Measurements from ENCODE around the gene KIAA1328.
"Not testable (repeated sequence)": the region's sequence is repeated elsewhere in the genome, so short reads cannot be mapped to it uniquely, and the experiment has no call there.

The KIAA1328 gene

DNA sequence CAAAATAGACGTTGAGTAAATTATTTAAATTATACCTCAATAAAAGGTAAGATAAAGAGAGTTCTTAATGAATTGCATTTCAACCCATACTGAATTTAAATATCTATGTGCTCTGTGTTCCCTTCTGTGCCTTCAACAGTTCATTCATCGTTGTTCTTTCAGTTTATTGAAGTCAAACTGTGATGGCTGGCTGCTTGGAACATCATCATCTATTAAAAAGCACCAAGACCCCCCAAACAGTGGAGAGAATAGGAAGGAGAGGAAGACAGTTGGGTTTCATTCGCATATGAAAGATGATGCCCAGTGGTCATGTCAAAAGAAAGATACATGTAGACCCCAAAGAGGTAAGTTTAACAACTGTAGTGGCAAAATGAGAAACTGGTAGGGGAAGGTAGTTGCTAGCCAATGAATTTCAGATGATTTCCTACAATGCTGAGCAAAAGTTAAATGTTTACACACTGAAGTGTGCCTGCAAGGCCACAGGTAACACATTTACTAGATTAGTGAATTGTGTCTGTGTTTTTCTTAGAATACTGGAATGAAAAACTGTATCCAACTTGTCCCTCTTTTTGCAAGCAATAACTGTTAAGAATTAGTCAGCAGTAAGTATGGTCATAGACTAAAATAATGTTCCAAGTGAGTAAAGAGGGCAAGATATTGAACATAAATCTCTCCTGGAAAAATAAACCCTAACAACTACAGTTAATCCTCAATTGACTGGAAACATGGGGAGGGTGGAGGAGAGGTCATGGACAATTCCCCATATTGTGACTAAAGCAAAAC, 331.3 kb downstream of the KIAA1328 start:
- TF ChIP-seq, protein P1, sequence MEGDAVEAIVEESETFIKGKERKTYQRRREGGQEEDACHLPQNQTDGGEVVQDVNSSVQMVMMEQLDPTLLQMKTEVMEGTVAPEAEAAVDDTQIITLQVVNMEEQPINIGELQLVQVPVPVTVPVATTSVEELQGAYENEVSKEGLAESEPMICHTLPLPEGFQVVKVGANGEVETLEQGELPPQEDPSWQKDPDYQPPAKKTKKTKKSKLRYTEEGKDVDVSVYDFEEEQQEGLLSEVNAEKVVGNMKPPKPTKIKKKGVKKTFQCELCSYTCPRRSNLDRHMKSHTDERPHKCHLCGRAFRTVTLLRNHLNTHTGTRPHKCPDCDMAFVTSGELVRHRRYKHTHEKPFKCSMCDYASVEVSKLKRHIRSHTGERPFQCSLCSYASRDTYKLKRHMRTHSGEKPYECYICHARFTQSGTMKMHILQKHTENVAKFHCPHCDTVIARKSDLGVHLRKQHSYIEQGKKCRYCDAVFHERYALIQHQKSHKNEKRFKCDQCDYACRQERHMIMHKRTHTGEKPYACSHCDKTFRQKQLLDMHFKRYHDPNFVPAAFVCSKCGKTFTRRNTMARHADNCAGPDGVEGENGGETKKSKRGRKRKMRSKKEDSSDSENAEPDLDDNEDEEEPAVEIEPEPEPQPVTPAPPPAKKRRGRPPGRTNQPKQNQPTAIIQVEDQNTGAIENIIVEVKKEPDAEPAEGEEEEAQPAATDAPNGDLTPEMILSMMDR (IDR thresholded peaks at IDR 0.05), result no peak
- no peaks in the 10 kb centered on the region for H3K79me2 ChIP-seq
- no peak overlapping the region for H3K4me2 ChIP-seq (ENCODE audit: low read length)
- no peaks in the 10 kb centered on the region for H3K4me1 ChIP-seq
- no peak overlapping the region for H3K27ac ChIP-seq
- no peak overlapping the region for H3K9ac ChIP-seq
- H3K9me3 ChIP-seq (ENCODE audit: control insufficient read depth, low read length), result no peaks in the 10 kb centered on the region
- H3K36me3 ChIP-seq (ENCODE audit: control insufficient read depth, insufficient read depth, low read length), result no peaks in the 10 kb centered on the region
- no peaks in the 10 kb centered on the region for H3K27me3 ChIP-seq (ENCODE audit: control insufficient read depth, insufficient read depth, low read length)
- H3K4me3 ChIP-seq (ENCODE audit: low read depth, low read length), result no peak overlapping the region
- no peak overlapping the region for H2AFZ ChIP-seq

DNA sequence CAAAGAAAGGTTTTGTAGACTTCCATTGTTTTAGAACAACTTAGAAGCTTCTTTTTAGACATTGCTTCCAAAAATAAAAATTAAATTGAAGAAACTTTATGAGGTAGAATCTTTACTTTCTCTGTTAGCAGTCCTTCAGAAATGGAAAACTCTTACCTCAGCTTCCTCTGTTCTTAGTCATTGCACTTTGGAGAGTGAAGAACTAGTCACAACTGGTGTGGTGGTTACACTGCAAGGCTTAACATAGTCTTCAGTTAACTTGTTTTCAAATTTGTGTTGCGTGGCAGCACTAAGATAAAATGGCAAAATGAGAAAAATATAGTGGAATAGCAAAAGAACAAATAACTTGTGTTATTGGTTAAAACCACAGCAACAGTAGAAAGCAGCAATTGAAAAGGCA, 332.6 kb downstream of the KIAA1328 start:
- Histone ChIP-seq H3K4me2 (ENCODE audit: low read length) (no peak overlapping the region), H3K36me3 (ENCODE audit: control insufficient read depth, insufficient read depth, low read length) (no peaks in the 10 kb centered on the region), H2AFZ (no peak overlapping the region), H3K27ac (no peak overlapping the region), H3K9me3 (ENCODE audit: control insufficient read depth, low read length) (no peaks in the 10 kb centered on the region), H3K4me3 (ENCODE audit: low read depth, low read length) (no peak overlapping the region), H3K79me2 (no peaks in the 10 kb centered on the region), H3K9ac (no peak overlapping the region), H3K27me3 (ENCODE audit: control insufficient read depth, insufficient read depth, low read length) (no peaks in the 10 kb centered on the region), H3K4me1 (no peaks in the 10 kb centered on the region)
- TF ChIP-seq, protein P1 (IDR thresholded peaks at IDR 0.05), result no peak

GRCh38 chr18:37162551-37162950, 333.6 kb downstream of the KIAA1328 start:
- Histone ChIP-seq H3K9ac (no peak overlapping the region), H3K4me3 (ENCODE audit: low read depth, low read length) (no peak overlapping the region), H3K36me3 (ENCODE audit: control insufficient read depth, insufficient read depth, low read length) (no peaks in the 10 kb centered on the region), H2AFZ (no peak overlapping the region), H3K4me1 (no peaks in the 10 kb centered on the region), H3K79me2 (no peaks in the 10 kb centered on the region), H3K9me3 (ENCODE audit: control insufficient read depth, low read length) (no peaks in the 10 kb centered on the region), H3K27me3 (ENCODE audit: control insufficient read depth, insufficient read depth, low read length) (no peaks in the 10 kb centered on the region), H3K4me2 (ENCODE audit: low read length) (no peak overlapping the region), H3K27ac (no peak overlapping the region)
- TF ChIP-seq, protein P1 (IDR thresholded peaks at IDR 0.05), result no peak

DNA sequence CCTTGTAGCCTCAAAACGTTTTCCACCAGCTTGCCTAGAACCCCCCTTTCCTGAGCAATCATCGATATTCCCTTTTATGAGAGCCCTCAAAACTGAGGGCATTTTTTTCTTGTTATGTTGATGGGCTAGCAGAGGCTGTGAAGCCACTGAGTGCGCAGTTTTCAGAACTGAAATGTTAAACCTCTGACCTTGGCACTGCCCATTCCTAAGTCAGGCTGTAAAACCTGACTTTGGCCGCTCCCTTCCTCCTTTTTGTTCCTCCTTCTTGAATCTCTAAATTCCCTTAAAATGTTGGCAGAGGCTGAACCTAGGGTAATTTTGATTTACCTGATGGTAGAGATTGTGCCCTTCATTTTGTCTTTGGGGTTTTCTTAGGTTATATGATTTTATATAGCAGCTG, 334.2 kb downstream of the KIAA1328 start:
- Histone ChIP-seq H3K27ac (no peak overlapping the region), H3K79me2 (no peaks in the 10 kb centered on the region), H3K4me3 (ENCODE audit: low read depth, low read length) (no peak overlapping the region), H3K9me3 (ENCODE audit: control insufficient read depth, low read length) (no peaks in the 10 kb centered on the region), H3K4me1 (no peaks in the 10 kb centered on the region), H3K9ac (no peak overlapping the region), H3K27me3 (ENCODE audit: control insufficient read depth, insufficient read depth, low read length) (no peaks in the 10 kb centered on the region), H2AFZ (no peak overlapping the region), H3K4me2 (ENCODE audit: low read length) (no peak overlapping the region), H3K36me3 (ENCODE audit: control insufficient read depth, insufficient read depth, low read length) (no peaks in the 10 kb centered on the region)
- TF ChIP-seq, protein P1 (IDR thresholded peaks at IDR 0.05), result no peak

- Histone ChIP-seq H3K79me2 (no peaks in the 10 kb centered on the region), H3K27me3 (ENCODE audit: control insufficient read depth, insufficient read depth, low read length) (no peaks in the 10 kb centered on the region), H3K4me3 (ENCODE audit: low read depth, low read length) (no peak overlapping the region), H2AFZ (no peak overlapping the region), H3K27ac (no peak overlapping the region), H3K36me3 (ENCODE audit: control insufficient read depth, insufficient read depth, low read length) (no peaks in the 10 kb centered on the region), H3K9me3 (ENCODE audit: control insufficient read depth, low read length) (no peaks in the 10 kb centered on the region), H3K9ac (no peak overlapping the region), H3K4me2 (ENCODE audit: low read length) (no peak overlapping the region), H3K4me1 (no peaks in the 10 kb centered on the region)
- TF ChIP-seq, protein P1 (IDR thresholded peaks at IDR 0.05), result no peak
These were observed 337.6 kb downstream of the KIAA1328 start for GRCh38 chr18:37166491-37166890.

DNA sequence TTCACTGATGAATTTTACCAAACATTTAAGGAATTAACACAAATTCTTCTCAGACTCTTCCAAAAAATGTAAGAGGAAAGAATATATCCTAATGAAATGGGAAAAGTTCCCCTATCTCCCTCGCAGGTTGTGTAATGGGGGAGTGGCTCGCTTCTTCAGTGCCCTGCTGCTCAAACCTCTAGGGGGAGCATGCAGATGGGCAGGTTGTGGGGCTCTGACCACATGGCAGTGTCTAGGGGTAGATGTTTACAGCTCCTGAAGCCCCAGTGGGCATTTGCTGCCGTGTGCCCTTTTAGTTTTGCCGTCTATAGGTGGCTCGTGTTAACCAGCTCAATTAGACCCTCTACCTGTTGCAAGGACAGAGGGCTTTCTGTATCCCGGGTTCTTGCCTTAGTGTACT, 338.0 kb downstream of the KIAA1328 start:
- H2AFZ ChIP-seq; H3K27me3 ChIP-seq (ENCODE audit: control insufficient read depth, insufficient read depth, low read length); H3K9ac ChIP-seq; H3K4me2 ChIP-seq (ENCODE audit: low read length); H3K9me3 ChIP-seq (ENCODE audit: control insufficient read depth, low read length); H3K27ac ChIP-seq; H3K79me2 ChIP-seq; H3K36me3 ChIP-seq (ENCODE audit: control insufficient read depth, insufficient read depth, low read length); H3K4me3 ChIP-seq (ENCODE audit: low read depth, low read length); H3K4me1 ChIP-seq: not testable (repeated sequence)
